ENCODE data around the gene TMEM125. TPM values are rescaled to one million over a fixed set of nuclear protein-coding genes. Genes with fewer than 3 reads are reported as not detected.
A peak's percentile ranks its signal among the peaks of the same experiment; 100 is the strongest.

TMEM125 gene
- total RNA-seq, 4 donors from 2014 or later: 19.7 to 66.8 (median 51.2) TPM

GRCh38 chr1:43298055-43298454 is 28.3 kb downstream of the TMEM125 start:
- Histone ChIP-seq H3K4me1 (peaks cover 28 to 45% (median 33%) of the 10 kb centered on the region in 4 donors), H3K27ac (no peak overlapping the region), H3K4me3 (no peak overlapping the region), H3K27me3 (no peaks in the 10 kb centered on the region), H3K9me3 (no peaks in the 10 kb centered on the region), H3K36me3 (no peaks in the 10 kb centered on the region)
- DNase-seq: no peak
- TF ChIP-seq POLR2A (IDR thresholded peaks at IDR 0.05): no peak
- TF ChIP-seq CTCF (IDR thresholded peaks at IDR 0.05): no peak
- TF ChIP-seq POLR2AphosphoS5 (IDR thresholded peaks at IDR 0.05): no peak
- TF ChIP-seq EP300 (IDR thresholded peaks at IDR 0.05; ENCODE audit: low read depth): no peak
- intact Hi-C loops (cut with DNase I; ENCODE audit: low total_unique reads) (no loop called here), in situ Hi-C loops (cut with MboI; ENCODE audit: low pct_ligation_motif_present in 1 of 4, low pct_unique_long_range_greater_than_20kb in 1 of 4, low sequenced_read_pairs in 3 of 4) (no loop called here)
- WGBS, 2 donors (ENCODE audit: low coverage in 1 of 2): 57 to 67% methylated on average over 1 of the region's 1 CpG

GRCh38 chr1:43299101-43299500 is 29.3 kb downstream of the TMEM125 start:
- intact Hi-C loops (cut with DNase I; ENCODE audit: low total_unique reads) (no loop called here), in situ Hi-C loops (cut with MboI; ENCODE audit: low pct_ligation_motif_present in 1 of 4, low pct_unique_long_range_greater_than_20kb in 1 of 4, low sequenced_read_pairs in 3 of 4) (no loop called here)
- Histone ChIP-seq H3K27me3 (no peaks in the 10 kb centered on the region), H3K4me3 (no peak overlapping the region), H3K4me1 (peaks cover 29 to 45% (median 36%) of the 10 kb centered on the region in 4 donors), H3K27ac (no peak overlapping the region), H3K9me3 (no peaks in the 10 kb centered on the region), H3K36me3 (no peaks in the 10 kb centered on the region)
- no peak for DNase-seq
- no peak for TF ChIP-seq CTCF (IDR thresholded peaks at IDR 0.05)
- no peak for TF ChIP-seq POLR2A (IDR thresholded peaks at IDR 0.05)
- no peak for TF ChIP-seq EP300 (IDR thresholded peaks at IDR 0.05; ENCODE audit: low read depth)
- no peak for TF ChIP-seq POLR2AphosphoS5 (IDR thresholded peaks at IDR 0.05)

GRCh38 chr1:43300378-43301094 is 30.8 kb downstream of the TMEM125 start, which contains the start of gene TIE1:
Gene TIE1, plus strand, starts transcription at chr1:43300982. Its CDS starts 90 bp downstream, at chr1:43301072.
- no peaks in the 10 kb centered on the region for H3K36me3 ChIP-seq
- in situ Hi-C loops (cut with MboI; ENCODE audit: low pct_ligation_motif_present in 1 of 4, low pct_unique_long_range_greater_than_20kb in 1 of 4, low sequenced_read_pairs in 3 of 4): no loop called here
- WGBS, 2 donors (ENCODE audit: low coverage in 1 of 2): 80% methylated on average over 10 of the region's 10 CpGs; no CpG with 5 or more reads in 1 of the 2 donors
- peaks cover 15 to 40% (median 25%) of the 10 kb centered on the region in 4 donors for H3K4me1 ChIP-seq
- intact Hi-C loops (cut with DNase I; ENCODE audit: low total_unique reads): no loop called here
- no peaks in the 10 kb centered on the region for H3K9me3 ChIP-seq
- no peak within 1 kb of the TSS for H3K4me3 ChIP-seq
- no peaks in the 10 kb centered on the region for H3K27me3 ChIP-seq
- TF ChIP-seq CTCF (IDR thresholded peaks at IDR 0.05) (no peak), POLR2A (IDR thresholded peaks at IDR 0.05) (no peak), POLR2AphosphoS5 (IDR thresholded peaks at IDR 0.05) (no peak), EP300 (IDR thresholded peaks at IDR 0.05; ENCODE audit: low read depth) (no peak)
- DNase-seq: no peak
- H3K27ac ChIP-seq: peak within 1 kb of the TSS in 3 of 4 donors; percentile 56 to 66 (median 59)

GRCh38 chr1:43302201-43302600 is 32.4 kb downstream of the TMEM125 start:
- Histone ChIP-seq H3K27me3 (no peaks in the 10 kb centered on the region), H3K4me1 (peaks cover 13 to 35% (median 20%) of the 10 kb centered on the region in 4 donors), H3K9me3 (no peaks in the 10 kb centered on the region), H3K36me3 (no peaks in the 10 kb centered on the region), H3K4me3 (no peak overlapping the region), H3K27ac (peak overlapping the region; percentile 56 to 73 (median 62))
- in situ Hi-C loops (cut with MboI; ENCODE audit: low pct_ligation_motif_present in 1 of 4, low pct_unique_long_range_greater_than_20kb in 1 of 4, low sequenced_read_pairs in 3 of 4) (no loop called here), intact Hi-C loops (cut with DNase I; ENCODE audit: low total_unique reads) (no loop called here)
- WGBS, 2 donors (ENCODE audit: low coverage in 1 of 2): 72% methylated on average over 1 of the region's 1 CpG; no CpG with 5 or more reads in 1 of the 2 donors
- no peak for DNase-seq
- TF ChIP-seq POLR2A (IDR thresholded peaks at IDR 0.05): no peak
- TF ChIP-seq POLR2AphosphoS5 (IDR thresholded peaks at IDR 0.05): no peak
- no peak for TF ChIP-seq EP300 (IDR thresholded peaks at IDR 0.05; ENCODE audit: low read depth)
- TF ChIP-seq CTCF (IDR thresholded peaks at IDR 0.05): no peak

Data from transverse colon (tissue), 4 donors.